ENCODE results near the gene GNAQ. TPM values are rescaled to one million over a fixed set of nuclear protein-coding genes. Genes with fewer than 3 reads are reported as not detected.
"Not testable (repeated sequence)": the region's sequence is repeated elsewhere in the genome, so short reads cannot be mapped to it uniquely, and the experiment has no call there.

Gene GNAQ
- total RNA-seq, 1 donor from 2014 or later: 46.9 TPM

DNA sequence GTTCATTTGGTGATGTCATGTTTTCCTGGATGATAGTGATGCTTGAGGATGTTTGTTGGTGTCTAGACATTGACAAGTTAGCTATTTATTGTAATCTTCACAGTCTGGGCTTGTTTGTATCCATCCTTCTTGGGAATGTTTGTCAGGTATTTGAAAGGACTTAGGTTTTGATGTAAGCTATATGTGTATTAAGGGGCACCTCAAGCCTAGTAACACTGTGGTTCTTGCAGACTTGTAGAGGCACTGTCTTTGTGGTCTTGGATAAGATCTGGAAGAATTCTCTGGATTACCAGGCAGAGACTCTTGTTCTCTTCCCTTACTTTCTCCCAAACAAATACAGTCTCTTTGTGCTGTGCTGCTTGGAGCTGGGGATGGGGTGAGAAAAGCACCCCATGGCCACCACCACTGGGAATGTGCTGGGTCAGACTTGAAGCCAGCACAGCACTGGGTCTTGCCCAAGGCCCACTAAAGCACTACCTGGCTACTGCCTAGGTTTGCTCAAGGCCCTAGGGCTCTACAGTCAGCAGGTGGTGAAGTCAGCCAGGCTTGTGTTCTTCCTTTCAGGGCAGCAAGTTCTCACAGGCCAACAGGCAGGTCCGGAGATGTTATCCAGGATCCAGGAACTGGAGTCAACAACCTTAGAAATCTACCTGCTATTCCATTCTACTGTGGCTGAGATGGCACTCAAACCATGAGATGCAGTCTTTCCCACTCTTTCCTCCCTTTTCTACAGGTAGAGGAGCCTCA, 334.2 kb downstream of the GNAQ start:
- Mint-ChIP-seq H3K36me3 (no peaks in the 10 kb centered on the region), H3K4me1 (no peaks in the 10 kb centered on the region), H3K27ac (no peak overlapping the region), H3K9me3 (peaks cover 42% of the 10 kb centered on the region), H3K4me3 (no peak overlapping the region), H3K27me3 (ENCODE audit: low read depth) (no peaks in the 10 kb centered on the region)
- TF ChIP-seq, protein P1, sequence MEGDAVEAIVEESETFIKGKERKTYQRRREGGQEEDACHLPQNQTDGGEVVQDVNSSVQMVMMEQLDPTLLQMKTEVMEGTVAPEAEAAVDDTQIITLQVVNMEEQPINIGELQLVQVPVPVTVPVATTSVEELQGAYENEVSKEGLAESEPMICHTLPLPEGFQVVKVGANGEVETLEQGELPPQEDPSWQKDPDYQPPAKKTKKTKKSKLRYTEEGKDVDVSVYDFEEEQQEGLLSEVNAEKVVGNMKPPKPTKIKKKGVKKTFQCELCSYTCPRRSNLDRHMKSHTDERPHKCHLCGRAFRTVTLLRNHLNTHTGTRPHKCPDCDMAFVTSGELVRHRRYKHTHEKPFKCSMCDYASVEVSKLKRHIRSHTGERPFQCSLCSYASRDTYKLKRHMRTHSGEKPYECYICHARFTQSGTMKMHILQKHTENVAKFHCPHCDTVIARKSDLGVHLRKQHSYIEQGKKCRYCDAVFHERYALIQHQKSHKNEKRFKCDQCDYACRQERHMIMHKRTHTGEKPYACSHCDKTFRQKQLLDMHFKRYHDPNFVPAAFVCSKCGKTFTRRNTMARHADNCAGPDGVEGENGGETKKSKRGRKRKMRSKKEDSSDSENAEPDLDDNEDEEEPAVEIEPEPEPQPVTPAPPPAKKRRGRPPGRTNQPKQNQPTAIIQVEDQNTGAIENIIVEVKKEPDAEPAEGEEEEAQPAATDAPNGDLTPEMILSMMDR (IDR thresholded peaks at IDR 0.05; ENCODE audit: unreplicated experiment): no peak
- DNase-seq (ENCODE audit: low spot score in 2 of 2, unreplicated experiment in 2 of 2): no peak

DNA sequence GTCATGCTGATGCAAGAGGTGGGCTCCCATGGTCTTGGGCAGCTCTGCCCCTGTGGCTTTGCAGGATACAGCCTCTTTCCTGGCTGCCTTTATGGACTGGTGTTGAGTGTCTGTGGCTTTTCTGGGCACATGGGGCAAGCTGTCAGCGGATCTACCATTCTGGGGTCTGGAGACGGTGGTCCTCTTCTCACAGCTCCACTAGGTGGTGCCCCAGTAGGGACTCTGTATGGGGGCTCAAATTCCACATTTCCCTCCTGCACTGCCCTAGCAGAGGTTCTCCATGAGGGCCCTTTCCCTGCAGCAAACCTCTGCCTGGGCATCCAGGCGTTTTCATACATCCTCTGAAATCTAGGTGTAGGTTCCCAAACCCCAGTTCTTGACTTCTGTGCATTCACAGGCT, 340.9 kb downstream of the GNAQ start:
- H3K4me3 Mint-ChIP-seq; H3K27me3 Mint-ChIP-seq (ENCODE audit: low read depth); H3K27ac Mint-ChIP-seq; DNase-seq (ENCODE audit: low spot score in 2 of 2, unreplicated experiment in 2 of 2); H3K4me1 Mint-ChIP-seq; H3K36me3 Mint-ChIP-seq: not testable (repeated sequence)
- H3K9me3 Mint-ChIP-seq: peaks cover 45% of the 10 kb centered on the region

DNA sequence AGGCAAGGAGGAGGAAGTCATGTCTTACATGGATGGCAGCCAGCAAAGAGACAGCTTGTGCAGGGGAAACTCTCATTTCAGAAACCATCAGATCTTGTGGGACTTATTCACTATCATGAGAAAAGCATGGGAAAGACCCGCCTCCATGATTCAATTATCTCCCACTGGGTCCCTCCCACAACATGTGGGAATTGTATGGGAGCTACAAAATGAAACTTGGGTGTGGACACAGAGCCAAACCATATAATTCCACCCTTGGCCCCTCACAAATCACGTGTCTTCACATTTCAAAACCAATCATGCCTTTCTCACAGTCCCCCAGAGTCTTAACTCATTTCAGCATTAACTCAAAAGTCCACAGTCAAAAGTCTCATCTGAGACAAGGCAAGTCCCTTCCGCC, 341.5 kb downstream of the GNAQ start:
- peaks cover 41% of the 10 kb centered on the region for H3K9me3 Mint-ChIP-seq

DNA sequence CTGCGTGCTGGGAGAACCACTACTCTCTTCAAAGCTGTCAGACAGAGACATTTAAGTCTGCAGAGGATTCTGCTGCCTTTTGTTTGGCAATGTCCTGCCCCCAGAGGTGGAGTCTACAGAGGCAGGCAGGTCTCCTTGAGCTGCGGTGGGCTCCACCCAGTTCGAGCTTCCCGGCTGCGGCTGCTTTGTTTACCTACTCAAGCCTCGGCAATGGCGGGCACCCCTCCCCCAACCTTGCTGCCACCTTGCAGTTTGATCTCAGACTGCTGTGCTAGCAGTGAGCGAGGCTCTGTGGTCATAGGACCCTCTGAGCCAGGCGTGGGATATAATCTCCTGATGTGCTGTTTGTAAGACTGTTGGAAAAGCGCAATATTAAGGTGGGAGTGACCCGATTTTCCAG, 343.9 kb downstream of the GNAQ start:
- DNase-seq (ENCODE audit: low spot score in 2 of 2, unreplicated experiment in 2 of 2); H3K4me1 Mint-ChIP-seq; H3K27ac Mint-ChIP-seq; H3K36me3 Mint-ChIP-seq; H3K4me3 Mint-ChIP-seq; H3K27me3 Mint-ChIP-seq (ENCODE audit: low read depth): not testable (repeated sequence)
- peaks cover 32% of the 10 kb centered on the region for H3K9me3 Mint-ChIP-seq

More for the DNA sequence above, 341.5 kb downstream of the GNAQ start:
- H3K36me3 Mint-ChIP-seq; H3K4me1 Mint-ChIP-seq; DNase-seq (ENCODE audit: low spot score in 2 of 2, unreplicated experiment in 2 of 2); H3K27ac Mint-ChIP-seq; H3K4me3 Mint-ChIP-seq; H3K27me3 Mint-ChIP-seq (ENCODE audit: low read depth): not testable (repeated sequence)

DNA sequence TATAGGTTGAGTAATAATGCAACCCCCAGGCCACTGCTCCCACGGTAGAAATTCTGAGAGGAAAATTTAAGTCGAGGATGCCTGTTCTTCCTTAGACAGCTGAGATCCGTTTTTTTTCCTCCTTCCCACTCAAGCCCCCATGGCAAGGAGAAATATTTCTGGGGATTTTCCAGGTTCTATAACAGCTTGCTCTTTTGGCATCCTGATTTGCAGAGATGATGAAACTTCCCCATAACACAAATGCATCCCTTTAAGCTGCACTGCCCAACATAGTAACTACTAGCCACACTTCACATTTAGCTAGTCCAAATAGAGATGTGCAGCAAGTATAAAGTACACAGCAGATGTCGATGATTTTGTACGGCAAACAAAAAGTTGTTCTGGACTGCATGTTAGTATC, 351.0 kb downstream of the GNAQ start:
- no peak for DNase-seq (ENCODE audit: low spot score in 2 of 2, unreplicated experiment in 2 of 2)
- H3K27ac Mint-ChIP-seq: no peak overlapping the region
- TF ChIP-seq, protein P1 (IDR thresholded peaks at IDR 0.05; ENCODE audit: unreplicated experiment): no peak
- H3K4me3 Mint-ChIP-seq: no peak overlapping the region
- H3K4me1 Mint-ChIP-seq: peaks cover 7% of the 10 kb centered on the region
- H3K36me3 Mint-ChIP-seq: peaks cover 4% of the 10 kb centered on the region
- H3K27me3 Mint-ChIP-seq (ENCODE audit: low read depth): no peaks in the 10 kb centered on the region
- H3K9me3 Mint-ChIP-seq: peaks cover 9% of the 10 kb centered on the region

DNA sequence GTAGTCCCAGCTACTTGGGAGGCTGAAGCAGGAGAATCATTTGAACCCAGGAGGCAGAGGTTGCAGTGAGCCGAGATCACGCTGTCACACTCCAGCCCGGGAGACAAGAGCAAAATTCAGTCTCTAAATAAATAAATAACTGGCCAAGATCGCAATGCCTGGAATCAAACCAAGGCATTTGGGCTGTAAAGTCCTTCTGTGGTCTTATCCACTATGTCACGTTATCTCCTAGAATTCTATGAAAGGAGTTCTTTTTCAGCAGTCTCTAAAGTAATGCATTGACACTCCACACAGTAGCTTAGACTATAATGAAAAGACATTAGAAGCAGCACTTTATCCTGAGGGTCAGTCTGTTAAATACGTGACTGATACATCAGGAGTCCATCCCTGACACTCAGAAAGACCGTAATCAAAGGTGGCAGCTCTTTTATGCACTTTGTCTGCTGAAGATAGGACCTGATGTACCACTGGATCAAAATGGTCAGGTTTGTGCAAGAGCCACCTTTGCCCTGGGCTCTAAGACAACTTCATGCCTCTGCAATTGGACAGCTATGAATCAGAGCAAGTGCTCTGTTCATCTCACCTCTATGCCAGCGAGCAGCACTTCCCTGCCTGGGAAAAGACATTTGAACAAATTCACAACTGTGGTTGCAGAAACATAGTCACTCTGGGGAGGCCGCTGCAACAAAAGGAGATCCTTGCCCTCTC, 351.8 kb downstream of the GNAQ start:
- Mint-ChIP-seq H3K4me3 (no peak overlapping the region), H3K27me3 (ENCODE audit: low read depth) (no peaks in the 10 kb centered on the region), H3K4me1 (peaks cover 7% of the 10 kb centered on the region), H3K36me3 (peaks cover 4% of the 10 kb centered on the region), H3K27ac (no peak overlapping the region), H3K9me3 (peaks cover 9% of the 10 kb centered on the region)
- DNase-seq (ENCODE audit: low spot score in 2 of 2, unreplicated experiment in 2 of 2): no peak
- TF ChIP-seq, protein P1 (IDR thresholded peaks at IDR 0.05; ENCODE audit: unreplicated experiment): no peak

DNA sequence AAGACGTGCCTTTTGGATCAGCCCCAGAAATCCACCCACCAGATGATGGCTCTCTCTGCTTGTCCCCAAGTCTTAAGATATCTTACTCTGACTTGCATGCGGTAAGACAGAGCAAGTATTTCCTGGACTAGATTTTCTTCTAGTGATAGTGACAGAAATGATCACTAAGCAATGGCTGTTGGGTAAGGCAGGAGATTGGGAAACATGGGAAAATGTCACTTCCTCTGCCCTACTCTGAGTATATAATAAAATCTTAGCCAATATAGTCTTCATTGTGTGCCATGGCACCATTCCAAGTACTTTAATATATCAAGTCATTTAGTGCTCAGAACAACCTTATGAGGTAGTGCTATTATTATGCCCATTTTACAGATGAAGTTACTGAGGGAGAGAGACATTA, 352.5 kb downstream of the GNAQ start:
- DNase-seq (ENCODE audit: low spot score in 2 of 2, unreplicated experiment in 2 of 2): no peak
- peaks cover 2% of the 10 kb centered on the region for H3K36me3 Mint-ChIP-seq
- peaks cover 4% of the 10 kb centered on the region for H3K9me3 Mint-ChIP-seq
- no peak overlapping the region for H3K27ac Mint-ChIP-seq
- TF ChIP-seq, protein P1 (IDR thresholded peaks at IDR 0.05; ENCODE audit: unreplicated experiment): no peak
- no peak overlapping the region for H3K4me3 Mint-ChIP-seq
- H3K27me3 Mint-ChIP-seq (ENCODE audit: low read depth): no peaks in the 10 kb centered on the region
- peaks cover 9% of the 10 kb centered on the region for H3K4me1 Mint-ChIP-seq
